Nephron progenitor cell (in vitro differentiated cells): ENCODE data around the gene CABS1.

Source experiments
- DNase-seq: peaks from one replicate; pipeline ENCODE4 v3.0.0; 2021
- H3K27ac Mint-ChIP-seq: 2 replicates; pipeline ENCODE4 v1.8.0; 2021; ENCODE audit warnings: mild to moderate bottlenecking, moderate library complexity, mixed read lengths
- H3K27me3 Mint-ChIP-seq: 2 replicates; pipeline ENCODE4 v1.8.0; 2021; ENCODE audit warnings: mild to moderate bottlenecking, low read depth, mixed read lengths; ENCODE audit not compliant: poor library complexity
- H3K36me3 Mint-ChIP-seq: 2 replicates; pipeline ENCODE4 v1.8.0; 2021; ENCODE audit warnings: low read depth, mixed read lengths
- H3K4me1 Mint-ChIP-seq: 2 replicates; pipeline ENCODE4 v1.8.0; 2021; ENCODE audit warnings: mixed read lengths
- H3K4me3 Mint-ChIP-seq: 2 replicates; pipeline ENCODE4 v1.8.0; 2021; ENCODE audit warnings: mild to moderate bottlenecking, moderate library complexity, mixed read lengths
- H3K9me3 Mint-ChIP-seq: 2 replicates; pipeline ENCODE4 v1.8.0; 2021; ENCODE audit warnings: mild to moderate bottlenecking, moderate library complexity, mixed read lengths
- CTCF ChIP-seq: fragments of 200-600 bp; sonication (generic); IDR thresholded peaks from 2 replicates; pipeline ENCODE4 v1.5.0; 2021; ENCODE audit warnings: antibody characterized with exemption

The CABS1 gene

GRCh38 chr4:70334681-70335080, at the start of gene CABS1:
TSS of gene CABS1 (plus strand) at chr4:70334981. CDS start at chr4:70335040, 59 bp downstream.
- DNase-seq, result no peak
- H3K27ac Mint-ChIP-seq, result no peak within 1 kb of the TSS
- no peaks in the 10 kb centered on the region for H3K4me1 Mint-ChIP-seq
- no peaks in the 10 kb centered on the region for H3K9me3 Mint-ChIP-seq
- no peak within 1 kb of the TSS for H3K4me3 Mint-ChIP-seq
- TF ChIP-seq CTCF, result no peak
- H3K27me3 Mint-ChIP-seq, result no peaks in the 10 kb centered on the region
- no peaks in the 10 kb centered on the region for H3K36me3 Mint-ChIP-seq

- TF ChIP-seq CTCF, result no peak
- no peaks in the 10 kb centered on the region for H3K36me3 Mint-ChIP-seq
- H3K4me3 Mint-ChIP-seq, result no peak overlapping the region
- H3K9me3 Mint-ChIP-seq, result no peaks in the 10 kb centered on the region
- DNase-seq, result no peak
- no peak overlapping the region for H3K27ac Mint-ChIP-seq
- H3K27me3 Mint-ChIP-seq, result peaks cover 8% of the 10 kb centered on the region
- H3K4me1 Mint-ChIP-seq, result no peaks in the 10 kb centered on the region
These were observed 46.1 kb upstream of the CABS1 start for GRCh38 chr4:70288651-70289050.

- Mint-ChIP-seq H3K36me3 (no peaks in the 10 kb centered on the region), H3K4me3 (no peak overlapping the region), H3K9me3 (no peaks in the 10 kb centered on the region), H3K4me1 (no peaks in the 10 kb centered on the region), H3K27me3 (peaks cover 3% of the 10 kb centered on the region), H3K27ac (no peak overlapping the region)
- no peak for TF ChIP-seq CTCF
- no peak for DNase-seq
These were observed 43.4 kb upstream of the CABS1 start for GRCh38 chr4:70291341-70291740.

GRCh38 chr4:70297576-70297975, 37.2 kb upstream of the CABS1 start:
- no peak for DNase-seq
- no peaks in the 10 kb centered on the region for H3K4me1 Mint-ChIP-seq
- H3K36me3 Mint-ChIP-seq, result no peaks in the 10 kb centered on the region
- no peak for TF ChIP-seq CTCF
- no peaks in the 10 kb centered on the region for H3K9me3 Mint-ChIP-seq
- H3K4me3 Mint-ChIP-seq, result no peak overlapping the region
- H3K27ac Mint-ChIP-seq, result no peak overlapping the region
- peaks cover 15% of the 10 kb centered on the region for H3K27me3 Mint-ChIP-seq

- Mint-ChIP-seq H3K4me1 (no peaks in the 10 kb centered on the region), H3K27ac (no peak overlapping the region), H3K27me3 (peaks cover 15% of the 10 kb centered on the region), H3K4me3 (no peak overlapping the region), H3K9me3 (no peaks in the 10 kb centered on the region), H3K36me3 (no peaks in the 10 kb centered on the region)
- TF ChIP-seq CTCF, result no peak
- DNase-seq, result no peak
These were observed 36.7 kb upstream of the CABS1 start for GRCh38 chr4:70298051-70298450.

GRCh38 chr4:70299643-70300042, 35.1 kb upstream of the CABS1 start:
- TF ChIP-seq CTCF, result no peak
- Mint-ChIP-seq H3K9me3 (no peaks in the 10 kb centered on the region), H3K4me1 (no peaks in the 10 kb centered on the region), H3K4me3 (no peak overlapping the region), H3K36me3 (no peaks in the 10 kb centered on the region), H3K27me3 (peaks cover 15% of the 10 kb centered on the region), H3K27ac (no peak overlapping the region)
- no peak for DNase-seq
